Uterus (tissue), 4 donors: ENCODE measurements around the gene SYVN1. TPM values are rescaled to one million over a fixed set of nuclear protein-coding genes. Genes with fewer than 3 reads are reported as not detected.

Experiments used
- DNase-seq, 2 donors: peaks; one replicate each; pipeline ENCODE4 v3.0.0-alpha.2; 2019 to 2020
- H3K27ac ChIP-seq, 2 donors: fragments of 200-600 bp; sonication (generic); 1 replicate in 1 of 2; 2 replicates in 1 of 2; pipeline ENCODE4 v1.5.1; 2016 to 2018
- H3K27me3 ChIP-seq, 2 donors: fragments of 200-600 bp; sonication (generic); one replicate each; pipeline ENCODE4 v1.5.1; 2018 to 2019; ENCODE audit warnings: control low read depth in 1 of 2
- H3K36me3 ChIP-seq, 2 donors: fragments of 200-600 bp; sonication (generic); one replicate each; pipeline ENCODE4 v1.5.1; 2019; ENCODE audit warnings: control low read depth in 1 of 2
- H3K4me1 ChIP-seq, 2 donors: fragments of 200-600 bp; sonication (generic); one replicate each; pipeline ENCODE4 v1.5.1; 2018 to 2019; ENCODE audit warnings: control low read depth in 1 of 2
- H3K4me3 ChIP-seq, 2 donors: fragments of 200-600 bp; sonication (generic); 1 replicate in 1 of 2; 2 replicates in 1 of 2; pipeline ENCODE4 v1.5.1; 2018 to 2019; ENCODE audit warnings: mild to moderate bottlenecking in 1 of 2
- H3K9me3 ChIP-seq, 2 donors: fragments of 200-600 bp; sonication (generic); one replicate each; pipeline ENCODE4 v1.5.1; 2019; ENCODE audit warnings: control low read depth in 1 of 2
- CTCF ChIP-seq, 4 experiments: fragments of 200-600 bp in 2 of 4; fragments of 450-650 bp in 2 of 4; sonication (generic) in 2 of 4; IDR thresholded peaks; one replicate each; pipeline ENCODE4 v1.5.1; 2016 to 2019; ENCODE audit warnings: antibody characterized with exemption in 4 of 4, mild to moderate bottlenecking in 2 of 4, moderate library complexity in 1 of 4
- POLR2A ChIP-seq, 2 donors: fragments of 450-650 bp; IDR thresholded peaks; one replicate each; pipeline ENCODE4 v1.6.1; 2016; ENCODE audit warnings: antibody characterized with exemption in 2 of 2, mild to moderate bottlenecking in 1 of 2, moderate library complexity in 1 of 2
- intact Hi-C: fragments of 100-400 bp; cut with DNase I; formaldehyde crosslinking; loops from one replicate; pipeline ENCODE4 v1.15.1; 2023; ENCODE audit warnings: low total_unique reads
- total RNA-seq, 4 donors: library from RNA; depleted of rRNA in 3 of 4; stranded (reverse); fragments of >200 nt in 3 of 4; gene quantifications; one replicate each; pipeline versions ENCODE4 v1.1.0 to v1.2.4, GENCODE V29; 2014 to 2023
- donor health status: DM: yes; HTN: yes; CAD: no.

SYVN1 gene
- total RNA-seq, 4 donors from 2014 or later: 34.7 to 88.8 (median 60.5) TPM

GRCh38 chr11:65113839-65114238 lies 20.5 kb downstream of the SYVN1 start:
- DNase-seq: no peak
- TF ChIP-seq CTCF (IDR thresholded peaks at IDR 0.05) (no peak), POLR2A (IDR thresholded peaks at IDR 0.05) (no peak)
- Histone ChIP-seq H3K27ac (no peak overlapping the region), H3K4me1 (peaks cover 6 to 26% of the 10 kb centered on the region in 2 donors), H3K27me3 (no peaks in the 10 kb centered on the region), H3K4me3 (no peak overlapping the region), H3K9me3 (no peaks in the 10 kb centered on the region), H3K36me3 (no peaks in the 10 kb centered on the region)
- intact Hi-C loops: no loop called here

- Histone ChIP-seq H3K4me3 (peak overlapping the region in 1 of 2 donors; percentile 57), H3K4me1 (peaks cover 6 to 26% of the 10 kb centered on the region in 2 donors)
- intact Hi-C loops: no loop called here
Measured at GRCh38 chr11:65113361-65113756, 21.0 kb downstream of the SYVN1 start.

GRCh38 chr11:65112546-65113360 lies 21.6 kb downstream of the SYVN1 start:
- Histone ChIP-seq H3K9me3 (no peaks in the 10 kb centered on the region), H3K36me3 (no peaks in the 10 kb centered on the region), H3K27ac (peak overlapping the region in 1 of 2 donors; percentile 68), H3K4me1 (peaks cover 3 to 26% of the 10 kb centered on the region in 2 donors), H3K4me3 (peak overlapping the region; percentile 22 to 57), H3K27me3 (no peaks in the 10 kb centered on the region)
- intact Hi-C loops: no loop called here
- peak; percentile 36 to 85 (median 73) for TF ChIP-seq CTCF (IDR thresholded peaks at IDR 0.05)
- peak in 1 of 2 donors; percentile 16 for TF ChIP-seq POLR2A (IDR thresholded peaks at IDR 0.05)
- peak; percentile 41 to 46 for DNase-seq

More at GRCh38 chr11:65113361-65113756, 21.0 kb downstream of the SYVN1 start:
- TF ChIP-seq POLR2A (IDR thresholded peaks at IDR 0.05) (no peak), CTCF (IDR thresholded peaks at IDR 0.05) (no peak)
- Histone ChIP-seq H3K27ac (no peak overlapping the region), H3K36me3 (no peaks in the 10 kb centered on the region), H3K27me3 (no peaks in the 10 kb centered on the region), H3K9me3 (no peaks in the 10 kb centered on the region)
- DNase-seq: peak in 1 of 2 donors; percentile 25

- Histone ChIP-seq H3K27ac (peak within 1 kb of the TSS; percentile 29 to 68), H3K4me3 (peak within 1 kb of the TSS; percentile 22 to 57), H3K4me1 (peaks cover 3 to 26% of the 10 kb centered on the region in 2 donors), H3K27me3 (no peaks in the 10 kb centered on the region), H3K9me3 (no peaks in the 10 kb centered on the region), H3K36me3 (no peaks in the 10 kb centered on the region)
- TF ChIP-seq POLR2A (IDR thresholded peaks at IDR 0.05) (peak; percentile 76 to 84), CTCF (IDR thresholded peaks at IDR 0.05) (peak in 1 of 4 experiments; percentile 10)
- peak; percentile 93 to 95 for DNase-seq
- intact Hi-C loops: no loop called here
Measured at GRCh38 chr11:65111744-65112545, 22.4 kb downstream of the SYVN1 start, which contains the start of gene TM7SF2. Gene TM7SF2 (plus strand): TSS chr11:65111872. CDS start chr11:65112016, 144 bp downstream.
